Neural cell (in vitro differentiated cells): ENCODE results near the gene TEDC2.

ENCODE experiments used
- CTCF ChIP-seq: fragments of 450-650 bp; IDR thresholded peaks from 2 replicates; pipeline ENCODE4 v1.5.1; 2014; ENCODE audit warnings: antibody characterized with exemption, mild to moderate bottlenecking, moderate library complexity; ENCODE audit not compliant: poor library complexity, severe bottlenecking
- EZH2 ChIP-seq: fragments of 200-600, 300-800 bp; shearing (Covaris generic), sonication (generic); IDR thresholded peaks from 2 replicates; pipeline ENCODE4 v1.6.1; 2014; ENCODE audit warnings: antibody characterized with exemption, low read length, borderline replicate concordance, mild to moderate bottlenecking; ENCODE audit not compliant: insufficient read depth, poor library complexity, severe bottlenecking
- POLR2AphosphoS5 ChIP-seq: IDR thresholded peaks from 2 replicates; pipeline ENCODE4 v1.6.1; 2012
- RAD21 ChIP-seq: fragments of 450-650 bp; conservative IDR thresholded peaks from 2 replicates; pipeline ENCODE4 v1.6.1; 2014; ENCODE audit warnings: antibody characterized with exemption, mild to moderate bottlenecking, moderate library complexity
- TAF1 ChIP-seq: IDR thresholded peaks from 2 replicates; pipeline ENCODE4 v1.6.1; 2012; ENCODE audit warnings: low read depth

GRCh38 chr16:2472488-2472864 is 12.6 kb downstream of the TEDC2 start:
- TF ChIP-seq CTCF, result no peak
- TF ChIP-seq EZH2, result no peak
- no peak for TF ChIP-seq POLR2AphosphoS5
- TF ChIP-seq TAF1, result no peak
- no peak for TF ChIP-seq RAD21
